Hematopoietic multipotent progenitor cell (in vitro differentiated cells): ENCODE data around the gene SIRPG. TPM values are rescaled to one million over a fixed set of nuclear protein-coding genes. Genes with fewer than 3 reads are reported as not detected.
"Not testable (repeated sequence)": the region's sequence is repeated elsewhere in the genome, so short reads cannot be mapped to it uniquely, and the experiment has no call there.

Source experiments
- DNase-seq, 3 donors: peaks; one replicate each; pipeline ENCODE4 v3.0.0-alpha.2; 2011 to 2015; ENCODE audit warnings: low read depth in 2 of 3, low spot score in 2 of 3
- total RNA-seq: library from RNA; depleted of rRNA; stranded (reverse); fragments of >200 nt; gene quantifications from one replicate; pipeline ENCODE4 v1.2.3, GENCODE V29; 2012

SIRPG gene
- total RNA-seq, 1 donor: under 0.01 TPM

DNA sequence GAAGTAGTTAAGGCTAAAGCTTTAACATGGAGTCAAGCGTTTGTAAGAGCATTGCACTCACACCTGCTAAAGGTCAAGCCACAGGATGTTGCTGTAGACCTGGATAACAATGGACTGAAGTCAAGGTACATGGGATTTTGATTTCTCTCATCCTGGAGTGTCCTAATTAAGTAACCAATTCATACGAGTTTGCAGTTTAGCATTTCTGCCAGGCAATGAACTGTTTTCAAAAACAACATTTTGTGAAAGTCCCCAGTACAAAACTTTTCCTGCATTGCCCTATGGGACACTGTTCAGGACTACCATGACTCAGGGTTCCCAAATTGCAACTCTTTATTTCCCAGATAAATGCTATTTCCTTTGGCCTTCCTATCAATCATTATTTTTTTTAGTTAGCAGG is 20.4 kb downstream of the SIRPG start:
- no peak for DNase-seq

DNA sequence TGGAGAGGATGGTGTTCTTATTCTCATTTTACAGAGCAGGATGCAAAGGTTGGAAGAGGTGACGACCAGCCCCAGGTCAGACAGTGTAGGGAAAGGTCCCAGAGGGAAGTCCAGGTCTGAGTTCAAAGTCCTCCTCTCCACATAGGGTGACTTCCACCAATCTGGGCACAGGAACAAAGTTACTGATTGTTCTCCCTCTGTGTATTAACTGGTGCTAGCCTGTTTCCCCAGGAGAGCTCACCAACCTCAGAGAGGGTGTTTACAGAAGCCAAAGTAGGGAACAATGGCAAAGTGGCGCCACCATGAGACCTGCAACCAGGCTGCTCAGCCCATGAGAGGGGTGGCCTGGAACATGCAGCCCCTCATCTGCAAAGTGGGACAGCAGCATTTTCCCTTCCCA is 21.0 kb downstream of the SIRPG start:
- DNase-seq: no peak

DNA sequence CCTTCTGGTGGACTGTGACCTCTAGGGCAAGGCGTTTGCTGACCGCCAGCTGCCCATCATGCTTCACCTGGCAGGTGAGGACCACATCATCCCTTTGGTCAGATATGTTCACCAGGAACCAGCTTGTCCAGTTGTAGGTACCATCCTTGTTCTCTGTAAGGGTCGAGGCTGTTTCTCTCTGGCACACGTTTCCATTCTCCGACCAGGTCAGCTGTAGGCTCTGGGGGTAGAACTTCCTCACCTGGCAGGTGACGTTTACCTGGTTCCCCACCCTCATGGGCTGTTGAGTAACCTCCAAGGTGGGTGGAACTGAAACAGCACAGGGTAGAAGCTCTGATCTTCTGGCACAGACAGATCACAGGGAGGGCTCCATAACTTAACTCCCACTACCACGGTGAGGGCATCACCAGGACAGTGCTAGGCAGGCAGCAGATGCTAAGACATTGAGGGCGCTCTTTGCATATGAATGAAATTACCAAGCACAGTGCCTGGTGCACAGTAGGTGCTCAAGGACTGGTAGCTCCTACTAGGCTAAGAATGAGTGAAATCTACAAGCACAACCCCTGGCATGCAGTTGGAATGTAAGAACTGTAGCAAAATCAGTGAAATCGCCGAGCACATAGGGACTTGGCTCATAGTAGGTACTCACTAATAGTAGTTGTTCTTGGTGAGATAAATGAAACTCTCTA is 22.1 kb downstream of the SIRPG start:
- no peak for DNase-seq

DNA sequence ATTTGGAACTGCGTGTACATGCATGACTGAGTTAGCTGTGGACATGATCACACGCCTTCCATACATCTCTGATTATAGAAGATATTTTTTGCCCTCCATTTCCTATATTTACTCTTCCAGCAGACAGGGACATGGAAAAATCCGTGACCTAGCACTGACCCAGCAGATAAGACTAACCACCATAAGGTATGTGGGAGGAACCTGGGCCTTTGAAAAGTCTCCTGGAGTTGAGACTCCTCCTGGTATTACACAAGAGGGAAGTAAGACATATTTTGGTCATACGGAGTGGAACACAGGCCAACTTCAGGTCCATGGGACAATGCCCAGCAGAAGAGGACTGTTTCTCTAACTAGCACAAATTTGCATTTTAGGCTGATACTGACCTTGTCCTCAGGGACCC is 24.0 kb downstream of the SIRPG start:
- DNase-seq: no peak

DNA sequence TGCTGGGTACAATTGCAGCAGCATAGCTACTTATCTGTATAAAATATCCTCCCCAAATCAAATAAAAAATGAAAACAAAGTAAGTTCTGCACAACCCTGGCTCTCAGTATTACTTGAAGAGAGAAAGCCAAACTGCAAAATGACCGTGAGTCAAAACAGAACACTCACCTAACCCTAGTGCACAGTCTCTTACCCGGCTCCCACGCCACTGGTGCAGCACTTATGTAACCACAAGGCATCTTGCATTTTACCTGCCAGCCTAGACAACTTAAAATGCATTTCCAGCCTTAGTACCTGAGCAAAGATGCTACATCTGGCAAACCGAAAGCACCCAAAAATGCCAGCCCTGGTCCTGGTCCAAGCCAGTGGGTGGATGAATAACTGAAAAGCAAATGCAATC is 25.4 kb downstream of the SIRPG start:
- no peak for DNase-seq

DNA sequence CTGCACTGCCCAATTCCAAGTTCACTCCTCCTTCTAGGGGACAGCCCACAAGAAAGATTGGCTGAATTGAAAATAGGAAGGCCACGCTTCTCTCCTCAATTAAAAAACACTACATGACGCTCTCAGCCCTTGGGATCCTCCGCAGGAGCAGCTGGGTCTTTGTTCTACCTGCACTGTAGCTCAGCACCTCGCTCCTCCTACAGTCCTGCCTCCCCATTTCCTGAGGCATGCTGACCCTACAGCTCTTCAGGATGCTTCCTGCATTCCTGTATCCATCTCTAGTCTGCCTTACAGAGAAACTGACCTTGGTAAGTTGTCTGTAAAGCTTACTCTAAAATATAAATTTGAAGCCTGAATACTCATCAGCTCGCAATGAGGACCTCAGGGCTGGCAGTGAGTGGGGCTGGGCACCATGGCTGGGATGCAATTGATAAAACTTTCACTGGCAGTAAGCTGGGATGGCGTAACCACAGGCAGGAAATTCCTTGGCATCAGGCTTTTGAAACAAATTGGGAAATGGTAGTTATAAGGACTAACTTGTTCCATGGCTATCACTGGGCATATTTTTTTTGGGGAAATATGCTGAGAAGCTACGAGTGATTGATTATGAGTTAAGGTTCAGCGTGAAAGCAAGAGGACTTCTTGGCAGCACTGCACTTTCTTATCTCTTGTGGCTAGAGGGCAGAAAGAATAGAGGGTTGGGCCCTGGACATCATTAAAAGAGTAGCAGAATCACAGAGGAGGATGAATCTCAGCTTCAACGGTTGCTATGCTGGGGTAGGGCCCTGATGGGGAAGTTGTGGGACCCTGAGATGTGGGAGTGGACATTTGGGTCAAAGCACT is 26.0 kb downstream of the SIRPG start:
- no peak for DNase-seq

DNA sequence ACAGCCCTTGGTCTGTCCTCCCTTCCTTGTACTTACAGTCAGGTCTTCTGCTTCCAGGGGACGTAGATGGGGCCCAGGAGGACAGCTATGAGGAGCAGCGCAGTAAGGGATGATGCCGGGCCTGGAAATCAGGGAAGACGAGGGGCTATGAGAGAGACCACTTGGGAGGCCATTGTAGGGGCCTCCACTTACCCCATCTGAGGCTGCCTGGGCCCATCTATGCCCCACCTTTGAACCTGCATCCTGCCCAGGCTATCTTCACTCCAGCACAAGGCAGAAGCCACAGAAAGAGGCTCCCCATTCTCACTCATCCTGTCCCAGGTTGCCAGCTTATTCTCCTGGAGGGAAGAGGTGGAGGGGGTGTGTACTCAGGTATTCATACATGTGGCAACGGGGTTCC is 27.4 kb downstream of the SIRPG start:
- no peak for DNase-seq

DNA sequence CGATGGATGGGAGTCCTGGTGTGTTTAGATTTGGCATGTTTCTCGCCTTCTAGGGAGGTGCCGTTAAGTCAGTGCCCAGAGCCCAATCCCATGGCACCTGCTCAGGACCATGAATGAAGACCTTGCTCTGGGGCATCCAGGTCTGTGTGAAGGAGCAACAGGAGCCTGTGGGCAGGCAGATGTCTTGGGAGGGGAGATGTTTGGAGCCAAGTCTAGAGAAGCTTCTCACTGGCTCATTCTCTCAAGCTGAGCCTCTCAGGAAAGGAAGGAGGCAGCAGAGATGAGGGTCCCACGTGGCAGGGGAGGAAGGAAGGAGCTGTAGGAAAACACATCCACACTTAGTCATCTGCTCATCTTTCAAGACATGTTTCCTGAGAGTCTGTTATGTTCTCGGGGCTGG is 28.3 kb downstream of the SIRPG start:
- DNase-seq: no peak

DNA sequence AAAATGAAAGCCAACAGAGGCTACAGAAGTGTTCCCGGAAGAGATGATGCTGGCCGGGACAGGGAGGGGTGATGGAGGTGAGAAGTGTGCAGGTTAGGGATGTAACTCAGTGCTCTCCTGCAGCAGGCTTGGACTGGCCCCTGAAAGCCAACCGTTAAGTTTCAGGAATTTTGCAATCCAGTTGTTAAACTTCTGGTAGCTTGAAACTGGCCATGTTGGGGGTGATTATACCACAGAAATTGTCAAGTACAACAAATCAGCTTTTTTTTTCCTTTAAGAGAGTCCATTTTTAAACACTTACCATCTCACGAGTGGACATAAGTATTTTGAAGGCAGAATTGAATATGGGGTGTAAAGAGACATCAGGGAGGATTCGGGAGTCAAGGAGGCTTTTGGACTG is 29.0 kb downstream of the SIRPG start:
- DNase-seq: no peak

DNA sequence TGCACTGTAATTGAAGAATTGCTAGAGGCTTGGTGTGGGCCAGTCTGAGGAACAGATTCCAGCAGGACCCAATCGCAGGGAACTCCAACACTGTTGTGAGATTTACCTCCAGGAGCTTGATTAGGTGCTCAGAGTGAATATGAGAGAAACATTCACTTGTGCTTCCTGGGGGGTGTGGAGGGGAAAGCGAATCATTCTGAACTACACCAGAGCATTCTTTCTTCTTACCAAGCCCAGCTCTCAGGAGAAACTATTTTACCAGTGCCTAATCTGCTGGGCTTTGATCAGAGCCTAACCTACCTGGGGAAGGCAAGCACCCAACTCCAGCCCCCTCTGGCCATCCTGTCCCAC is 30.4 kb downstream of the SIRPG start:
- no peak for DNase-seq

DNA sequence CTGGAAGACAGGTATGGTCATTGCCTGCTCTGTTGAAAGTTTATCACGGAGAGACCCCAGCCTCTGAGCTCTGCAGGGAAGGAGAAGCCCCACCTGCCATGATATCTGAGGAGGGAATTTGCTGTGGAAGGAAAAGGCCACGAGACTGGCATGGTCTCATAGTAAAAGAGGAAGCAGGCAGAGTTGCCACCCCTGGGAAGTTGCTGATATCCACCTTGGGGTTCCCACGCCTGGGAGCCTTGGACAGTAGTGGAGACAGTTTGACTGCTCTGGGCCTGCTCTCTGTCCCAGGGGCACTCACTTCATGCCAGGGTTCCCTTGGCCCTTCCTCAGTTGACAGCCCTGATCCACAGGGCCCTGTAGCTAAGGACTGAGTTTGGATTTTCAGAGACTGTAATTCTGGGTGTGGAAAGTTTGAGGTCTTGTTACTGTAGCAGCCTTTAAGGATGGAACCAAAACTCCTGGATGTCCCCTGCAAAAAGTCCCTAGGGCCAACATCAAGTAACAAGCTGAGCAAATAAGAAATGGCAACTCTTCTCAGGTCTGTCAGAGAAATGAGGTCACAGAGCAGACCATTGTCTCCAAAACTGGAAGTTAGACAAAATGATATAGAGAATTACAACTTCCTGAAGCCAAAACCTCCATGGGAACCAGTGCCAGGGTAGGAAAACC is 30.9 kb downstream of the SIRPG start:
- no peak for DNase-seq

DNA sequence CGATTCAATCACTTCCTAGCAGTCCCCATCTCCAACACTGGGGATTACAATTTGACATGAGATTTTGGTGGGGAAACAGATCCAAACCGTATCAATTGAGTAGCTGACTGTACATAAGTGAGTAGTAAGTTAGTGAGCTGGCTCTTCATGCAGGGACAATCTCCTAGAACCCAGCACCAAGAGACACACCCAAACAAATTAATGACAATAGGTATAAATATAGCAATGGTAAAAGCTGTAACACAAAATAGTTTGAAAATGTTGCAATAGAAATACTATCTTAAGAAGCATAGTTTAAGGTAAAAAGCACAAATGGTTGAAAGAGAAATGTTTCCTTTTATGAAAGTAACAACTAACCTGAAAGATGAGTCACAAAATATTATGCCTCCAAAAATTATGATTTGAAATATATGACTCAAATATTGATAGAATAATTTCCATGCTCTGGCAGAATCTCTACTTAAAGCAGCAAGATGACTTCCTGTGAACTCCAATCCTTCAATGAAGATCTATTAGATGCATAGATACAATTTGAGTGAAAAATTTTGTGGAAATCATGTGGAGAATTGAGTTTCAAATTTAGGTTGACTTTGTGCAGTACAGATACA is 32.4 kb downstream of the SIRPG start:
- no peak for DNase-seq

DNA sequence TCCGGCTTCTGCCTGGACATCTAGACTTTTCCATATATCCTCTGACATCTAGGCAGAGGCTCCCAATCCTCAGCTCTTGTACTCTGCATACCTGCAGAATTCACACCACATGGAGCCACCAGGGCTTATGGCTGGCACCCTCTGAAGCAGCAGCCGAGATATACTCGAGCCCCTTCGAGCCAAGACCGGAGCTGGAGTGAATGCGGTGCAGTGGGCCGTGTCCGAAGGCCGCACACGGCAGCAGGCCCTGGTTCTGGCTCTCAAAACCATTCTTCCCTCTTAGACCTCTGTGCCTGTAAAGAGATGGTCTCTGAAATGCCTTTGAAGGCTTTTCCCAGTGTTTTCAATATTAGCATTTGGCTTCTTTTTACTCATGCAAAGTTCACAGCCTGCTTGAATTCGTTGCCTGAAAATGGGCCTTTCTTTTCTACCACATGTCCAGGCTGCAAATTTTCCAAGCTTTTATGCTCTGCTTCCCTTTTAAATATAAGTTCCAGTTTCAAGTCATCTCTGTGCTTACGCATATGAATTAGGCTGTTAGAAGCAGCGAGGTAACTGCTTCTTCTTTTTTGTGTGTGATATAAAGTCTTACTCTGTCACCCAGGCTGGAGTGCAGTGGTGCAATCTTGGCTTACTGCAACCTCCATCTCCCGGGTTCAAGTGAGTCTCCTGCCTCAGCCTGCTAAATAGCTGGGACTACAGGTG is 33.9 kb downstream of the SIRPG start:
- DNase-seq: no peak

DNA sequence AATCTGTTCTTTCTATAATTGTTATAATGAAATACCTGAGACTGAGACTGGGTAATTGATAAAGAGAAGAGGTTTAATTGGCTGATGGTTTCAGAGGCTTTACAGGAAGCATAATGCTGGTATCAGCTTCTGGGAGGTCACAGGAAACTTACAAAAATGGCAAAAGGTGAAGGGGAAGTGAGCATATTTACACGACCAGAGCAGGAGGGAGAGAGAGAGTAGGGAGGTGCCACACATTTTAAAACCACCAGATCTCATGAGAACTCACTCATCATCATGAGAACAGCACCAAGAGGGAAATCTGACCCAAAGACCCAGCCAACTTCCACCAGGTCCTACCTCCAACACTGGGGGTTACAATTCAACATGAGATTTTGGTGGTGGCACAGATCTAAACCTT is 35.1 kb downstream of the SIRPG start:
- DNase-seq: peak in 1 of 3 donors; percentile 50

DNA sequence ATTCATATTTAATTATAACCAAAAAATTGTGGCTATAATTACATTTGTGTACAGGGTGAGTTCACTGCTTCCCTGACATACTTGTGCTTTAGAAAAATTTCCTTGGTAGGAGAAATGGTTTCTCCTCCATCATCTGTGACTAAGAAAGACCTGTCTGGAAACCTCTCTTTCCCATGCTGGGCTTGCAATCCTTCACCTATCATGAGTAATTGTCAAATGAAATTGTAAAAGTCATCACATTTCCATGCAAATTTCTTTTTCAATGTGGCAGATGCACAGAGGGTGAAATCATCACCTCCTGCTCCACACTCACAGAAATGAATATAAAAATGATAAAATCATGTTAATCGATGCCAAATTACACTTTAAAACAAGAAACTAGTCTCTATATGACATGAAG is 36.3 kb downstream of the SIRPG start:
- no peak for DNase-seq

DNA sequence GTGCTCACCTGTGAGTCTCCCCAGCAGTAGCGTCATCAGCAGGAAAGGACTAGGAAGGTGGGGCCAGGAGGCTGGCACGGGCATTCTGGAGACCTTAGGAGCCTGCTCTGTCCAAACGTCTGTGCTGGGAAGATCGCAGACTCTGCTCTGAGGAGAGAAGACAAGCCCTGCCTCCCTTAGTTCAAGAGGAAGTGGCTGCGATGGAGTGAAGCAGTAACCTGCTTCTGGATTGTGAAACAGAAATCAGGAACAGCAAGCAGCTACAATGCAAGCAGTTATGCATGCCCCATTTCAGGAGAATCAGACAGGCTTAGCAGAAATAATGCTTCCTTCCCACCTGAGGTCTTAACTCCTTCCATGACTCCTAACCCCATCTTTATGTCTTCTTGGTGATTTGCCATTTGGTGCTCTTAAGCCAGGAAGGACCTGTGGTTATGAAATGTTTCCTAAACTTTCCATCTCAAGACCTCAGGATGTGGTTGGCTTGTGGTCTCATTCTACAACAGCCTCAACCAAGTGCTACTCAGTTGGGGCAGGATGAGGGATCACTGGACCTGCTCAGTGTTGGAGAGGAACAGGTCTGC is 37.6 kb downstream of the SIRPG start, which contains the start of gene SIRPB1:
SIRPB1 (minus strand) TSS at position 149 of the 584 bp plus-strand sequence; CDS start at position 84, 65 bp downstream.
- DNase-seq: peak in 2 of 3 donors; percentile 27 to 70

DNA sequence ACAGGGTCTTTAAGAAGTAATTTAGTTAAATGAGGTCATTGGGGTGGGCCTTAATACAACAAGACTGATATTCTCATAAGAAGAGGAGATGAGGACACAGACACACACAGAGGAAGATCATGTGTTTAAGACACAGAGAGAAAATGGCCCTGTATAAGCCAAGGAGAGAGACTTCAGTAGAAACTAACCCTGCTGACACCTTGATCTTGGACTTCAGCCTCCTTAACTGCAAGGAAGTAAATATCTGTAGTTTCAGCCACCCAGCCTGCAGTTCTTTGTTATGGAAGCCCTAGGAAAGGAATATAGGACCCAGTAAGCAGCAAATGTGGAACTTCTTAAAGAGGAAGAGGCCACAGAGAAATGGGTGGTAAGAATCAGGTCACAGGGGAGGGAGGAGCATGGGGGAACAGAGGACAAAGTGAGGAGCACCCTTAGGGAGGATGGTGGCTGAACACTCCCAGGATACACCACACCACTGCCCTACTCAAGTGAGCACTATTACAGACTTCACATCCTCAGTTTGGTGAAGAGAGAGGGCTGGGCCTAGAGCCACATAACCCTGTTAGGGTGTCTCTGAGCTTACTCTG is 38.5 kb downstream of the SIRPG start:
- no peak for DNase-seq

DNA sequence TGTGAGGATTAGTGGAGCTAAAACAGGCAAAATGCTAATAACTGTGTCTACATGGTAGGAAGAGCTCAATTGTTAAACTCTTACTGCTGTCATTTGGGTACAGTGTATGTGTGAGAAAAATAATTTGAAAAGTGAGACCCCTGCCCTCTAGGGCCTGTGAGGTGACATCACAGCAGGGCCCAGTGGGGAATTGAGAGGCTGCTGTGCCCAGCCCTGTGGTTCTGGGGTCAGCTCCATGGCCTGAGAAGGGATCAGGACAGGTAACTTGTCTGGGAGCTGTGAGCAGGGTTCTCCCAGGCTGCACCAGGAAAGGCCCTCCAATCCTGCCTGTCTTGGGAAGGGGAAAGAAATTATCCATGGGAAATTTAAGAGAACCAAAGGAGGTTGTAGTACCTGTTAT is 39.1 kb downstream of the SIRPG start:
- DNase-seq: no peak

DNA sequence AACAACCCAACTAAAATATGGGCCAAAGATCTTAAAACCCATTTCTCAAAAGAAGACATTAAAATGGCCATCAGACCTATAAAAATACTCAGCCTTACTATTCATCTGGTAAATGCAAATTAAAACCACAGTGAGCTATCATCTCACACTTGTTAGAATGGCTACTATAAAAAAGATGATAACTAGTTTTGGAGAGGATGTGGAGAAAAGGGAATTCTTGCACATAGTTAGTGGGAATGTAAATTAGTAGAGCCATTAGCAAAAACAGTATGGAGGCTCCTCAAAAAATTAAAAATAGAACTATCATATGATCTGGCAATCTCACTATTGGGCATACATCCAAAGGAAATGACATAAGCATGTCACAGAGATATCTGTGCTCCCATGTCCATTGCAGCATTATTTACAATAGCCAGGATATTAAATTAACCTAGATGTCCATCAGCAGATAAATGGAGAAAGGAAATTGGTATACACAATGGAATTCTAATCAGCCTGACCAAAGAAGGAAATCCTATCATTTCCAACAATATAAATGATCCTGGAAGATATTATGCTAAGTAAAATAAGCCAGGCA is 40.6 kb downstream of the SIRPG start:
- no peak for DNase-seq

DNA sequence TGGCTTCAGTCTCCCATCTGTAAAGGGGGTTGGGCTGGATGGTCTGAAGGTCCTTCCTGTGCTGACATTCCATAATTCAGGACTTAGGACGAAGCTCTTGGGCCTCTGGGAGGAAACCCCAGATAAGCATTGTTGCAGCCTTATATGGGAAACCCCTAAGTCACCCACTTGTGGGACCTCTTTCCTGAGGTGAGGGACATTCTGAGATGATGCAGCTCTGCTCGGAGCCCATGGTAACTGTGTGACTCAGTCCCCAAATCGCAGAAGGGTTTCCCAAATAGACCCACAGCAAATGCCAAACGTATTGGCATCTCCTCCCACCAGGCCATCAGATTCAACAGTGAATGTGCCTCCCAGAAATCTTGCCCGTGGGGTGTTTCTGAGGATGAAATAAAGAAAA is 47.2 kb downstream of the SIRPG start:
- not testable (repeated sequence) for DNase-seq
